NCI-H2029 treated with DMSO at 0.1 percent for 48 hours (cell line): ENCODE results near the gene SP7.
"Not testable (repeated sequence)": the region's sequence is repeated elsewhere in the genome, so short reads cannot be mapped to it uniquely, and the experiment has no call there.

Source experiments
- DNase-seq: peaks from one replicate; lab custom pipeline; 2025; lab: John Stamatoyannopoulos, UW

Gene SP7

GRCh38 chr12:53320352-53321195 is 15.6 kb downstream of the SP7 start:
- no peak for DNase-seq

- DNase-seq = no peak
Observed at GRCh38 chr12:53313996-53314395, 22.2 kb downstream of the SP7 start.

- DNase-seq = no peak
Observed at GRCh38 chr12:53308276-53308675, 27.9 kb downstream of the SP7 start.

GRCh38 chr12:53306826-53307225 is 29.3 kb downstream of the SP7 start:
- no peak for DNase-seq

- no peak for DNase-seq
Observed at GRCh38 chr12:53302903-53303302, 33.3 kb downstream of the SP7 start.

GRCh38 chr12:53300187-53300586 is 36.0 kb downstream of the SP7 start:
- DNase-seq = no peak

- DNase-seq = peak; percentile 65
Observed at GRCh38 chr12:53299454-53300180, 36.5 kb downstream of the SP7 start, which contains the start of gene MYG1. MYG1 (plus strand) TSS chr12:53299695; CDS start chr12:53299738, 43 bp downstream.

GRCh38 chr12:53299101-53299453 is 37.1 kb downstream of the SP7 start:
- no peak for DNase-seq

GRCh38 chr12:53298164-53298563 is 38.0 kb downstream of the SP7 start:
- no peak for DNase-seq

- not testable (repeated sequence) for DNase-seq
Observed at GRCh38 chr12:53297106-53297505, 39.0 kb downstream of the SP7 start.

GRCh38 chr12:53295891-53296219 is 40.3 kb downstream of the SP7 start:
- no peak for DNase-seq

GRCh38 chr12:53295070-53295890 is 40.9 kb downstream of the SP7 start, which contains the start of gene PFDN5:
PFDN5 (plus strand) TSS chr12:53295542; CDS start chr12:53295568, 26 bp downstream.
- DNase-seq = peak; percentile 46

- peak; percentile 96 for DNase-seq
Observed at GRCh38 chr12:53292426-53292825, 43.7 kb downstream of the SP7 start.

GRCh38 chr12:53290661-53291060 is 45.5 kb downstream of the SP7 start:
- no peak for DNase-seq

GRCh38 chr12:53289891-53290290 is 46.3 kb downstream of the SP7 start:
- no peak for DNase-seq

- no peak for DNase-seq
Observed at GRCh38 chr12:53288322-53288721, 47.8 kb downstream of the SP7 start.

GRCh38 chr12:53287741-53288216 is 48.4 kb downstream of the SP7 start:
- peak; percentile 20 for DNase-seq

- DNase-seq = no peak
Observed at GRCh38 chr12:53286448-53286847, 49.7 kb downstream of the SP7 start.

- no peak for DNase-seq
Observed at GRCh38 chr12:53279888-53280498, 56.2 kb downstream of the SP7 start.

- no peak for DNase-seq
Observed at GRCh38 chr12:53279283-53279869, 56.8 kb downstream of the SP7 start.

GRCh38 chr12:53277981-53278380 is 58.2 kb downstream of the SP7 start:
- DNase-seq = no peak
